GM18951 (cell line): ENCODE results near the gene RHOG.

Experiments
- POLR2A ChIP-seq: IDR thresholded peaks from 4 replicates; pipeline ENCODE4 v1.6.1; 2011; ENCODE audit warnings: mild to moderate bottlenecking; ENCODE audit not compliant: insufficient read length, insufficient read depth; ENCODE audit errors: extremely low read depth
- in situ Hi-C: fragments of 300-500 bp; cut with MboI; formaldehyde crosslinking; loops from one replicate; pipeline ENCODE4 v1.12.0; 2022; ENCODE audit warnings: low sequenced_read_pairs, mixed read lengths, inconsistent platforms; ENCODE audit not compliant: unreplicated experiment

RHOG gene

DNA sequence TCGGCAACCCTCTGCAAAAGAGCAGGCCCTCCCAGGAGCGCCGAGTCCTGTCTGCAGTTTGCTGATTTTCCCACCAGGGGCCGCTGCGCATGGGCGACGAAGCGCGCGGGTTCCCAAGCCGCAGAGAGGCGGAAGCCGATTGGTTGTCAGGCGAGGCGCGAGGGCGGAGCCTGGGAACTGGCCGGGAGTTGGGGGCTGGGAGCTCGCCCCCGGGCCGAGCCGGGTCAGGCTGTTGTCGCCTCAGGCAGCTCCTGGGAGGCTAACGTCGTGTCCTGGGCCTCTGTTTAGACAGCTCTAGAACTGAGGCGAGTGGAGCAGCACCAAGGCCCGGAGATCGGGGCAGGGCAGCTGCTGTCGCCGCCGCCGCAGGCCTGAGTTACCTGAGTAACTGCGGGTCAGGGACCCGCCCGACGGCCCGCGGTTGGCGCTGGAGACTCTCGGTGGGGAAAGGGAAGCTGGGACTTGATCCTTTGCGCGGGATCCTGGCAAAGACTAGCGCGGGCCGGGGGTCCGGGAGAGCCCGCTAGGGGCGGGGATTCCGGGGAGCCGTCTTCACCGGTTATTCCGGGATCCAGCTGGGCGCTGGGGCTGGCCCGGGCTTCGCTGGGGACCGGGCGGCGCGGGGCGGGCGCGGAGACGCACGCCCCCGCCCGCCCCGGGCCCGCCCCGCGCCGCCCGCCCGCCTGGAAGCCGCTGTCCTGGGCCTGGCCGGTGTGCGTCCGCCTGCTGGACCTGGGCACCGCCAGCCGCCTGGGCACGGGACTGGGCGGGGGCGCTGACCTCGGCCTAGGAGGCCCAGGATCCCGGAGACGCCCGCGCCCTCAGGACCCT is 14.4 kb upstream of the RHOG start, which contains the start of gene STIM1:
STIM1 (plus strand) TSS at position 688 of the 831 bp plus-strand sequence. CDS start 607 bp downstream, outside the sequence.
- in situ Hi-C loops: loop anchor here (5.0 kb wide), 1 partner anchor 212 kb away; no protein-coding TSS in a partner anchor
- peak; percentile 61 for TF ChIP-seq POLR2A

DNA sequence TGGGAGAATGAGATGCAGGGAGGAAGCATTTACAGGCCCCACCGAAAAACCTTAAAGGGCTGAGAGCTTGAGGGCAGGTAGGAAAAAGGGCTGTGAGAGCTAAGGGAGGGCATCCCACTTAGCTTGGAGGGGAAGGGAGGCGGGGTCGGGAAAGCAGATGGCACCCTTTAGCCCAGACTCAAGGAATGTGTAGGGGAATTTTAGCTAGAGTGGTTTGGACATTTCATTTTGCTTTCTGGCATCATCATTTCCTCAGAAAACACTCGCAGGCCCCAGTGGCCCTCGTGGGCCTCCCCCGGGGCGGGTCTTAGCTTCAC is 13.9 kb upstream of the RHOG start:
- in situ Hi-C loops: no loop called here

DNA sequence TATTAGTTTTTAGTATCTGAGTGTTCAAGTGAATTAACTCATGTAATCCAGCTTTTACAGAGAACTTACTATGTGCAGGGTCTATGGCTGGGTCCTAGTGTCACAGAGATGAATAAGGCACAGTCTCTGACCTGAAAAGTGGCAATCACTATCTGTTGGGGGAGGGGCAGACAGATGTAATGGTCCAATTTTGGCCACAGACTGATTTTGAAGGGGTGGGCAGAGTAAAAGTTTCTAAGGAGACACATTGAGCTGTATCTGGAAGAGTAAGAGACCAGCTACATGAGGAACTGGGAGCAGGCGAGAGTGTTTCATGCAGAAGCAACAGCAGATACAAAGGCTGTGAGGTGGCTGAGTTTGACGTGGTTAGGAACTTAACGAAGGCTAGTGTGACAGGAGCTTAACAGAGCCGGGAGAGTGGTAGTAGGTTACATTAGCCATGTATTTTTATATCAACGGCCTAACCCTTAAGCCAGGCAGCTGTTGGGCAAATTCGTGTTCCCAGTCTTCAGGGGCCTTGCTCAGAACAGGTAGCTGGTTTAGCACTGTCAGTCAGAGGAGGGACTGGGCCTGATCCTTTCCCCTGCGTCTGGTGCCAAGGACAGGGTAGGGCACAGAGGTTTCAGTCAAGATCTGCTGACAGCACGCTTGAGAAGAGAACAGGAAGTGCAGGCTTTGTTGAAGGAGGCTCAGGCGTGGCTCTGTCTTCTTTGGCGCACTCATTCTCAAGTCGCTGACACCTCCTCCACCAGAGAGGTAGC is 13.3 kb upstream of the RHOG start:
- TF ChIP-seq POLR2A: peak; percentile 56
- in situ Hi-C loops: no loop called here

More for the DNA sequence above, 13.9 kb upstream of the RHOG start:
- peak; percentile 20 for TF ChIP-seq POLR2A

DNA sequence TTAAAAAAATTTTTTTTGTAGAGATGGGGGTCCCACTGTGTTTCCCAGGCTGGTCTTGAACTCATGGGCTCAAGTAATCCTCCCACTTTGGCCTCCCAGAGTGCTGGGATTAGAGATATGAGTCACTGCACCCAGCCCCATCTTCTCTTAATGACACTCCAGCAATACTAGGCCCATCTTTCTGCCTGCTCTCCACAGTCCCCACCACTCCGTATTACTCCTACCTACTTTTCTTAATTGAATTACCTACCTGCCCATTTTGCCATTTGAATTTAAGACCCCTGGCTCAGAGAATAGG is 12.7 kb upstream of the RHOG start:
- no peak for TF ChIP-seq POLR2A
- in situ Hi-C loops: no loop called here

DNA sequence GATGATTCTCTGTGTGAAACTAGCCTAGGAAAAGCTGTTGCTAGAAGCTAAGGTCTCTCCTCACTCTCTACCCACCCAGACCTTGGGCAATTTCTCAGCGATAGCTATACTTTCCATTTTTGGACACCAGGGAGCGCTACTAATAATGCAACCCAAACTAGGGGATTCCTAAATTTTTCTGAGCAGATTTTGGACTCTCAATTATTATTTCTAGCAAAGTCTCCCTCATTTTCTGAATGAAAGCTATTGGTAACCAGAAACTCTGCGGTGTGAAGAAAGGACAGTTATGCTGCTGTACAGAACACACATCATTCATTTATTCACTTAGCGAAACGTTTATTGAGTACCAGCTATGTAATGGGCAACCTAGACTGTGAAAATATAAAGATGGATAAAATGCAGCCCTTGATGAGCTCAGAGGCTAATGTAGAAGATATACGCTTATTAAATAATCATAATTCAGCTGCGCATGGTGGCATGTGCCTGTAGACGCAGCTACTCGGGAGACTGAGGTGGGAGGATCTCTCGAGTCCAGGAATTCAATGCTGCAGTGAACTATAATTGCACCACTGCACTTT is 8.6 kb upstream of the RHOG start:
- in situ Hi-C loops: no loop called here
- no peak for TF ChIP-seq POLR2A

DNA sequence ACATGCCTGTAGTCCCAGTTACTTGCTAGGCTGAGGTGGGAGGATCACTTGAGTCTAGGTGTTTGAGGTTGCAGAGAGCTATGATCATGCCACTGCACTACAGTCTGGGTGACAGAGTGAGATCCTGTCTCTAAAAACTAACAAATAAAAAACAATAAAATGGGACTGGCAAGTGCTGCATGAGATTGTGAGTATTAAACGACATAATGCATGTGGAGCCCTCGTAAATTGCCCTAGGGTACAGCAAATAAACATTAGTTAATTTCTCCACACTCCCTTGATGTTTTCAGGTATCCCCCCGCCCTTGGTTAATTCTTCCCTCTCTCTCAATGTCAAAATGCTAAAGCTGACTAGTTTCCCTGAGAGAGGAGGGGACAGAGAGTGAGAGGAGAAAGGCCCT is 4.9 kb upstream of the RHOG start:
- in situ Hi-C loops: no loop called here
- no peak for TF ChIP-seq POLR2A

DNA sequence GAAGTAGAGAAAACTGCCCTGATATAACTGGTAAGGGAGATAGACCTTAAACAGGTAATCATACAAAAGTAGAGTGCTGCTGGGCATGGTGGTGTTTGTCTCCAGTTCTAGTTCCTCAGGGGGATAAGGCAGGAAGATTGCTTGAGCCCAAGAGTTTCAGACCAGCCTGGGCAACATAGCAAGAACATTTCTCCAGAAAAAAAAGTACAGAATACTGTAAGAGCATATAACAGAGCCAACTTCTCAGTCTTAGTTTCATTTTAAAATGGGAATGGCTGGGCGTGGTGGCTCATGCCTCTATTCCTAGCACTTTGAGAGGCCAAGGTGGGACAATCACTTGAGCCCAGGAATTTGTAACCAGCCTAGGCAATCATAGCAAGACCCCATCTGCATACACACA is 4.5 kb upstream of the RHOG start:
- no peak for TF ChIP-seq POLR2A
- in situ Hi-C loops: no loop called here

DNA sequence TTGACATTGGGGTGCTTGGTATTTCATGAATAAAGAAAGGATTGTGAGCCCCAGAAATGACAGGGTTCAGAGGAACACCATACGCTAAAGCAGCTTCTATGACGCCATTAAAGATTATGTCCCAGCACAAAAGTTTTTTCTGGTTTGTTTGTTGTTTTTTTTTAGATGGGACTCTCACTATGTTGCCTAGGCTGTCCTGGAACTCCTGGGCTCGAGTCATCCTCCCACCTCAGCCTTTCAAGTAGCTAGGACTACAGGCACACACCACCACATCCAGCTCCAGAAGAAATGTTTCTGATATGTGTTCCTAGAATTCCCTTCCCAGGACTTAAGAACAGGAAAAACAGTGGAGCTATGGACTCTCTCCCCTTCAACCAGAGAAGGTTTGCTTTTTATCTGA is 2.6 kb upstream of the RHOG start:
- TF ChIP-seq POLR2A: no peak
- in situ Hi-C loops: no loop called here

DNA sequence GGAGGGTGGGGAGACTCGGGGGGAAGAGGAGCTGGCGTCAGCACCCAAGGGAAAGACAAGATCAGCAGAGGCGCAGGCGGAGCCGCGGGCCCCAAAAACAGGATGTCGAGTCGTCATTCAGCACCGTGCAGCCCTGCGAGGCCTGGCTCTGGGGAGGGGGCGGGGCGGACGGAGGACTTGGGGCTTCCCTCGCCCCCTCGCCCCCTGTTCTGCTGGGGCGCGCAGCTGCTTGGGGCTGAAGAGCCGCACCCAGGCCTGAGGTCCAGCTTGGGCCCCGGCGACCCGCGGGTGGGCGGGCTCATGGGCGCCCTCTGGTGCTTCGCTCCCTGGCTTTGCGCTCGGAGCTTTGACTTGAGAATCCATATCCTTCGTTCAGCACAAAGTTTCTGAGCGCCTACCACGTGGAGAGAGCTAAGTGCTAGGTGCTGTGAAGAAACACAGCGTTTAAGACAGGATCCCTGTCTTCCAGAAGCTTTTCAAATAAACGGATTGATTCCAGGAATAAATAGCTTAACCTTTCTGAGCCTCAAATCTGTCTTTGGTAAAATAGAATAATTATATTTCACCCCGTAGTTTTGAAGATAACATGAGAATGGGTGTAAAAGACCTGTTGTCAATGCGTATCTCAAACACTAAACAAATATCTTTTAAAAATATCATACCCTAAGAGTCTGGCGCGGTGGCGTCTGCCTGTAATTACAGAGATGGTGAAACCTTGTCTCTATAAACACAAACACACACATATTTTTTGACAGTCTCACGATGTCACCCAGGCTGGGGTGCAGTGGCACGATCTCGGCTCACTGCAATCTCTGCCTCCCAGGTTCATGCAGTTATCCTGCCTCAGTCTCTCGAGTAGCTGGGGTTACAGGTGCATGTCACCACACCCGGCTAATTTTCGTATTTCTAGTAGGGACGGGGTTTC is 929 bp upstream of the RHOG start:
- peak; percentile 50 for TF ChIP-seq POLR2A
- in situ Hi-C loops: no loop called here

DNA sequence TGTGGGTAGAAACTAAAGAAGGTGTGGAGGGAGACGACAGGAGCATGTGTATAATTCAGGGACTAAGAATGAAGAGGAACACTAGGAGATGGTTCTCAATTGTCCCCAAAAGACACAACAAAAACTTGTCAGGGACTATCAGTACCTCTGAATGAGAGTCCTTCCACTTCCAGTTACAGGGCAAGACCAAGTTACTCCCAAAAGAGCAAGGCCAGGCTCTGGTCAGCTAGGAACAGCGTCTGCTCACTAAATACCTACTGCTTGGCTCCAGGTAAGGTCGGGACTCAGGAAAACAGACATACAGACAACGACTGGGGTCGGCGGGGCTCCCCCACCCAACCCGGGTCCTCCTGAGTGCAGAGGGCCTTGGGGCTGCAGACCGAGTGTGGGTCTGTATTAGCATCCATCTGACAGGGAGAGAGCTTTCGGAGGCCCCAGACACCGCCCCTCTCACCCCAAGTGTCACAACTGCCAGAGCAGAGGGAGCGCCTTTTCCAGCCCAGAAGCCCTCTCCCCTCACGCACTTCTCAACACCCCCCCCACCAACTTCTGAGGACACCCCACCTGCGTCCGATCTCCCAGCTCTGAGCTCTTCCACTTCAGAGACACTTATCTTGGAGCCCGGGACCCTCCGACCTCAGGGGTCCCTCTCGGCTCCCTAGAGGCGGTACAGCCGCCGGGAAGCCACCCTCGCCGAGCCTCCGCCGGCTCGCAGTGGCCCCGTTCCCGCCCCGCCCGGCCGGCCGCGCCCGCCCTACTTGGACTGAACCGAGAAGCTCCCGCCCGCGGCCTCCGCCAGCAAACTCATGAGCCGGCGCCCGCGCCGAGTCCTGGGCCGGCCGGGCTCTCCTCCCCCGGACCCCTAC is 522 bp downstream of the RHOG start:
- in situ Hi-C loops: no loop called here
- TF ChIP-seq POLR2A: no peak

DNA sequence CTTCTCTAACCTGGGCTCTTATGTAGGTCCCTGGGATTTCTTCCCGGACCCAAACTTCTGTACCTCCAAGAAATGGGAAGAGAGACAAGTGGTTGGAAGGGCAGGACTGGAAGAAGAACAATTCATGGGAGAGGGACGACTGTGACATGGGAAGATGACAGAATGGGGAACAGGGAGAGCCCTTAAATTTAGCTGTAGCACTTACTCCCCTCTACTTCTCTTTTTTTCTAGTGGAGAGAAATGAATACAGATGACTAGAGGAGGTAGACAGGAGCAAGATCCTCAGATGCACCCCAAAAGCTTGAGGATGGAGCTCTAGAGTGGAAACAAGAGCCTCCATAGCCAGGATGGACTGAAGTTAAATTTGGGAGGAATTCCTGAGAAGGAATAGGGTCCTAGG is 2.3 kb downstream of the RHOG start:
- in situ Hi-C loops: no loop called here
- no peak for TF ChIP-seq POLR2A

DNA sequence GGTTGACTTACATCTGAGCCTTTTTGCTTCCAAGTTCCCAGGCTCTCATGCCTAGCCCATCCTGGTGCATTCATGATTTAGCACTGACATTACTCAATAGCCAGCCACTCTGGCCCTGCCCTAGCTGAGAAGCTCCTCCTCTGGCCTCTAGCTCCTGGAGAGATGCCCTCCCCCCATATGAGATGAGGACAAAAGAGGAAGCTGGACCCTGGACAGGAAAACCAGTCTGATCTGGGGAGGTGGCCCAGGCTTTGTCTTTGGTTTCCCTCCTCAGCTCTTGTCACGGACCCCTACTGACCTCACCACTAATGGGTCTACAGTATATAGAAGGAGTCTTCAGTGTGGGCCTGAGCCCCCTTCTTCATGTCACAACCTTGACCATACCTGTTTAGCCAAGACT is 3.0 kb downstream of the RHOG start:
- peak; percentile 32 for TF ChIP-seq POLR2A
- in situ Hi-C loops: no loop called here

DNA sequence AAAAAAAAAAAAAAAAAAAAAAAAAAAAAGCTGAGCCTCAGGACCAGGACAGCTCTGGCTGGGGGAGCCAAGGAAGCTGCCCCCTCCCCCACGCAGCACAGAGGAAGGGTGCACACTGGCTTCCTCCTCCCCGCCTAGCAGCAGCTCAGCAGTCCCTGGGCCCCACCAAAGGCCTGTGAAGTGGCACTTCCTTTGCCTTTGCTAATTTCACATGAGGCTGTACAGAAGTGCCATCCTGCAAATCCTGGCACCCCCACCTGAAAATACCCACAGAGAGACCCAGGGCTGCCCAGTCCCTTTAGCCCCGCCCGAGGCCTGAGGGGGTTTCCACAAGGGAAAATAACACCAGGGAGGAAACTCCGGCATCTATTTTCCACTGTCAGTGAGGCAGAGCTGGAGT is 3.9 kb downstream of the RHOG start:
- in situ Hi-C loops: no loop called here
- no peak for TF ChIP-seq POLR2A
